ENCODE results near the gene ORC5.

DNA sequence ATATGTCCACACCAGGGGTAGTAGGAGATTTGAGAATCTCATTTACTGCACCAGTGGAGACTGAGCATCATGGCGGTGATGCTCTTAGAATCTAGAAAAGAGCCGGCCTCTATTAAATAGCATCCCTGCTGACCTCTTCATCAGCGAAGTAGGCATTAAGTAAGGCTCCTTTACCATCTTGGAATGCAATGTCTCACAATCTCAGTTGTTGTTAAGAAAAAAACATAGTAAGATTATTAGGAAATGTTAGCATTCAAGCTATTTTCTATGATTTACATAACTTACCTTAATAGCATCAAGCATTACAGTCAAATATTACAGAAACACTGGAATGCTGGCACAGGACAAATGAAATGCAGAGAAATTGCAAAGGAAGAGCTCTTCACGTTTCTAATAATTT lies 54.5 kb downstream of the ORC5 start:
- TF ChIP-seq, protein P1, sequence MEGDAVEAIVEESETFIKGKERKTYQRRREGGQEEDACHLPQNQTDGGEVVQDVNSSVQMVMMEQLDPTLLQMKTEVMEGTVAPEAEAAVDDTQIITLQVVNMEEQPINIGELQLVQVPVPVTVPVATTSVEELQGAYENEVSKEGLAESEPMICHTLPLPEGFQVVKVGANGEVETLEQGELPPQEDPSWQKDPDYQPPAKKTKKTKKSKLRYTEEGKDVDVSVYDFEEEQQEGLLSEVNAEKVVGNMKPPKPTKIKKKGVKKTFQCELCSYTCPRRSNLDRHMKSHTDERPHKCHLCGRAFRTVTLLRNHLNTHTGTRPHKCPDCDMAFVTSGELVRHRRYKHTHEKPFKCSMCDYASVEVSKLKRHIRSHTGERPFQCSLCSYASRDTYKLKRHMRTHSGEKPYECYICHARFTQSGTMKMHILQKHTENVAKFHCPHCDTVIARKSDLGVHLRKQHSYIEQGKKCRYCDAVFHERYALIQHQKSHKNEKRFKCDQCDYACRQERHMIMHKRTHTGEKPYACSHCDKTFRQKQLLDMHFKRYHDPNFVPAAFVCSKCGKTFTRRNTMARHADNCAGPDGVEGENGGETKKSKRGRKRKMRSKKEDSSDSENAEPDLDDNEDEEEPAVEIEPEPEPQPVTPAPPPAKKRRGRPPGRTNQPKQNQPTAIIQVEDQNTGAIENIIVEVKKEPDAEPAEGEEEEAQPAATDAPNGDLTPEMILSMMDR (IDR thresholded peaks at IDR 0.05), result no peak
- TF ChIP-seq, protein P2, sequence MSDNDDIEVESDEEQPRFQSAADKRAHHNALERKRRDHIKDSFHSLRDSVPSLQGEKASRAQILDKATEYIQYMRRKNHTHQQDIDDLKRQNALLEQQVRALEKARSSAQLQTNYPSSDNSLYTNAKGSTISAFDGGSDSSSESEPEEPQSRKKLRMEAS (IDR thresholded peaks at IDR 0.05), result no peak
- TF ChIP-seq, protein P3, sequence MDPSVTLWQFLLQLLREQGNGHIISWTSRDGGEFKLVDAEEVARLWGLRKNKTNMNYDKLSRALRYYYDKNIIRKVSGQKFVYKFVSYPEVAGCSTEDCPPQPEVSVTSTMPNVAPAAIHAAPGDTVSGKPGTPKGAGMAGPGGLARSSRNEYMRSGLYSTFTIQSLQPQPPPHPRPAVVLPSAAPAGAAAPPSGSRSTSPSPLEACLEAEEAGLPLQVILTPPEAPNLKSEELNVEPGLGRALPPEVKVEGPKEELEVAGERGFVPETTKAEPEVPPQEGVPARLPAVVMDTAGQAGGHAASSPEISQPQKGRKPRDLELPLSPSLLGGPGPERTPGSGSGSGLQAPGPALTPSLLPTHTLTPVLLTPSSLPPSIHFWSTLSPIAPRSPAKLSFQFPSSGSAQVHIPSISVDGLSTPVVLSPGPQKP (IDR thresholded peaks at IDR 0.05; ENCODE audit: low read depth, low read length), result no peak
- TF ChIP-seq SMC3 (IDR thresholded peaks at IDR 0.05), result no peak
- TF ChIP-seq RFX5 (IDR thresholded peaks at IDR 0.05), result no peak
- TF ChIP-seq MYC (IDR thresholded peaks at IDR 0.05; ENCODE audit: borderline replicate concordance, low read length), result no peak
- no peak for TF ChIP-seq POLR2A (IDR thresholded peaks at IDR 0.05; ENCODE audit: low read length)
- TF ChIP-seq HOXB13 (CRISPR knock-in tag; IDR thresholded peaks at IDR 0.05; ENCODE audit: low read depth), result no peak
- TF ChIP-seq EP300 (IDR thresholded peaks at IDR 0.05), result no peak
- TF ChIP-seq, protein P4, sequence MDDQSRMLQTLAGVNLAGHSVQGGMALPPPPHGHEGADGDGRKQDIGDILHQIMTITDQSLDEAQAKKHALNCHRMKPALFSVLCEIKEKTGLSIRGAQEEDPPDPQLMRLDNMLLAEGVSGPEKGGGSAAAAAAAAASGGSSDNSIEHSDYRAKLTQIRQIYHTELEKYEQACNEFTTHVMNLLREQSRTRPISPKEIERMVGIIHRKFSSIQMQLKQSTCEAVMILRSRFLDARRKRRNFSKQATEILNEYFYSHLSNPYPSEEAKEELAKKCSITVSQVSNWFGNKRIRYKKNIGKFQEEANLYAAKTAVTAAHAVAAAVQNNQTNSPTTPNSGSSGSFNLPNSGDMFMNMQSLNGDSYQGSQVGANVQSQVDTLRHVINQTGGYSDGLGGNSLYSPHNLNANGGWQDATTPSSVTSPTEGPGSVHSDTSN (IDR thresholded peaks at IDR 0.05), result no peak
- TF ChIP-seq, protein P5, sequence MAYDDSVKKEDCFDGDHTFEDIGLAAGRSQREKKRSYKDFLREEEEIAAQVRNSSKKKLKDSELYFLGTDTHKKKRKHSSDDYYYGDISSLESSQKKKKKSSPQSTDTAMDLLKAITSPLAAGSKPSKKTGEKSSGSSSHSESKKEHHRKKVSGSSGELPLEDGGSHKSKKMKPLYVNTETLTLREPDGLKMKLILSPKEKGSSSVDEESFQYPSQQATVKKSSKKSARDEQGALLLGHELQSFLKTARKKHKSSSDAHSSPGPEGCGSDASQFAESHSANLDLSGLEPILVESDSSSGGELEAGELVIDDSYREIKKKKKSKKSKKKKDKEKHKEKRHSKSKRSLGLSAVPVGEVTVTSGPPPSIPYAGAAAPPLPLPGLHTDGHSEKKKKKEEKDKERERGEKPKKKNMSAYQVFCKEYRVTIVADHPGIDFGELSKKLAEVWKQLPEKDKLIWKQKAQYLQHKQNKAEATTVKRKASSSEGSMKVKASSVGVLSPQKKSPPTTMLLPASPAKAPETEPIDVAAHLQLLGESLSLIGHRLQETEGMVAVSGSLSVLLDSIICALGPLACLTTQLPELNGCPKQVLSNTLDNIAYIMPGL (CRISPR knock-in tag; IDR thresholded peaks at IDR 0.05; ENCODE audit: borderline replicate concordance), result no peak
- TF ChIP-seq MAZ (IDR thresholded peaks at IDR 0.05; ENCODE audit: borderline replicate concordance, low read depth, low read length), result no peak
- TF ChIP-seq NFE2L2 (conservative IDR thresholded peaks at IDR 0.05; ENCODE audit: low read length), result no peak
